Measurements from ENCODE around the gene OR4C45. TPM values are rescaled to one million over a fixed set of nuclear protein-coding genes. Genes with fewer than 3 reads are reported as not detected.

The OR4C45 gene
- total and polyA plus RNA-seq, 2 of the 8 experiments (the other 6 are each of a cell fraction or from before 2014, with no cell fraction given): not detected

DNA sequence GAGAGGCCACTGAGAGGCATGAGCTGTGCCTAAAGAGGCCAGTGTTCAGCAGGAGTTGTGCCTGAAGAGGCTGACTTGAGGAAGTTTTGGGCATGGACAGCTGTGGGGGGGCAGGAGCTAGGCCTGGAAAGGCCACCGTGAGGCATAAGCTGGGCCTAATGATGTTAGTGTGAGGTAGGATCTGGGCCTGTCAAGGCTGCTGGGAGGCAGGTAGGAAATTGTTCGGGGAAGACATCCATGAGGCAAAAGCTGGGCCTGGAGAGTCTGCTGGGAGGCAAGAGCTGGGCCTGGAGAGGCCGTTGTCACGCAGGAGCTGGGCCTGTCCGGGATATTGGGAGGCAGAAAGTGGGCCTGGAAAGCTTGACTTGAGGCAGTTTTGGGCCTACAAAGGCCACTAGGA is 44.9 kb downstream of the OR4C45 start:
- ChIA-PET POLR2A (ENCODE audit: partially characterized antibody) (no interaction called here), CTCF (ENCODE audit: partially characterized antibody) (no interaction called here)
- Histone ChIP-seq H3K9me3 (ENCODE audit: insufficient read depth in 2 of 2, low read depth in 1 of 2, low read length in 1 of 2) (peaks cover 72 to 84% of the 10 kb centered on the region in 2 experiments), H2BK15ac (ENCODE audit: low read length) (no peak overlapping the region), H3K4me1 (replicated peaks in 1 of 4; ENCODE audit: control insufficient read depth in 3 of 4, insufficient read depth in 4 of 4, low read length in 3 of 4) (no peaks in the 10 kb centered on the region), H3K56ac (replicated peaks; ENCODE audit: insufficient read length, low read depth, low read length) (no peak overlapping the region), H2BK20ac (ENCODE audit: low read length) (no peak overlapping the region), H2AFZ (ENCODE audit: low read length) (no peak overlapping the region), H3K27ac (ENCODE audit: low read depth, low read length) (no peak overlapping the region), H3K4me2 (ENCODE audit: insufficient read depth in 1 of 2, low read depth in 2 of 2, low read length in 2 of 2) (no peak overlapping the region), H2BK120ac (replicated peaks; ENCODE audit: low read depth, low read length) (no peak overlapping the region), H3K79me1 (ENCODE audit: low read depth, low read length) (no peaks in the 10 kb centered on the region), H4K8ac (ENCODE audit: extremely low read depth, insufficient read depth, low read length) (no peak overlapping the region), H3K23ac (ENCODE audit: insufficient read length) (no peak overlapping the region), H4K91ac (replicated peaks; ENCODE audit: insufficient read length, low read length) (no peak overlapping the region), H3K18ac (ENCODE audit: extremely low read depth, low read length) (no peak overlapping the region), H2BK12ac (ENCODE audit: low read depth, low read length) (no peak overlapping the region), H4K20me1 (replicated peaks in 1 of 2; ENCODE audit: control insufficient read depth in 1 of 2, insufficient read depth in 2 of 2, low read length in 2 of 2) (no peaks in the 10 kb centered on the region), H4K5ac (ENCODE audit: insufficient read length, low read depth, low read length) (no peak overlapping the region), H3K79me2 (ENCODE audit: control insufficient read depth in 1 of 2, insufficient read depth in 2 of 2, low read length in 2 of 2) (no peaks in the 10 kb centered on the region), H2BK5ac (ENCODE audit: low read depth, low read length) (no peak overlapping the region), H3K27me3 (replicated peaks in 1 of 4; ENCODE audit: control insufficient read depth in 3 of 4, extremely low read depth in 1 of 4, insufficient read depth in 3 of 4, low read length in 3 of 4) (no peaks in the 10 kb centered on the region), H3K36me3 (ENCODE audit: control insufficient read depth in 2 of 4, insufficient read depth in 4 of 4, low read length in 3 of 4) (no peaks in the 10 kb centered on the region), H3K9ac (replicated peaks in 1 of 4; ENCODE audit: extremely low read depth in 1 of 4, low read depth in 3 of 4, low read length in 3 of 4) (no peak overlapping the region), H3K4ac (replicated peaks; ENCODE audit: insufficient read length, low read depth, low read length) (no peak overlapping the region), H3K23me2 (ENCODE audit: low read depth, low read length) (no peaks in the 10 kb centered on the region), H2AK5ac (ENCODE audit: low read depth, low read length) (no peak overlapping the region), H3K14ac (ENCODE audit: insufficient read length) (no peak overlapping the region), H3K4me3 (ENCODE audit: extremely low read depth in 1 of 4, insufficient read depth in 2 of 4, low read depth in 3 of 4, low read length in 4 of 4) (no peak overlapping the region)
- FAIRE-seq: no peak
- 72% methylated on average over 5 of the region's 5 CpGs; no CpG with 5 or more reads in 1 of the 2 experiments for WGBS, 2 experiments (ENCODE audit: extremely low coverage in 1 of 2, insufficient coverage in 1 of 2, insufficient read length in 1 of 2, insufficient replicate concordance in 2 of 2, low coverage in 1 of 2, low lambda C conversion rate in 2 of 2, missing lambda C conversion rate in 1 of 2)
- no peak for DNase-seq (ENCODE audit: low read depth in 1 of 2, low spot score in 2 of 2)
- TF ChIP-seq, protein P1, sequence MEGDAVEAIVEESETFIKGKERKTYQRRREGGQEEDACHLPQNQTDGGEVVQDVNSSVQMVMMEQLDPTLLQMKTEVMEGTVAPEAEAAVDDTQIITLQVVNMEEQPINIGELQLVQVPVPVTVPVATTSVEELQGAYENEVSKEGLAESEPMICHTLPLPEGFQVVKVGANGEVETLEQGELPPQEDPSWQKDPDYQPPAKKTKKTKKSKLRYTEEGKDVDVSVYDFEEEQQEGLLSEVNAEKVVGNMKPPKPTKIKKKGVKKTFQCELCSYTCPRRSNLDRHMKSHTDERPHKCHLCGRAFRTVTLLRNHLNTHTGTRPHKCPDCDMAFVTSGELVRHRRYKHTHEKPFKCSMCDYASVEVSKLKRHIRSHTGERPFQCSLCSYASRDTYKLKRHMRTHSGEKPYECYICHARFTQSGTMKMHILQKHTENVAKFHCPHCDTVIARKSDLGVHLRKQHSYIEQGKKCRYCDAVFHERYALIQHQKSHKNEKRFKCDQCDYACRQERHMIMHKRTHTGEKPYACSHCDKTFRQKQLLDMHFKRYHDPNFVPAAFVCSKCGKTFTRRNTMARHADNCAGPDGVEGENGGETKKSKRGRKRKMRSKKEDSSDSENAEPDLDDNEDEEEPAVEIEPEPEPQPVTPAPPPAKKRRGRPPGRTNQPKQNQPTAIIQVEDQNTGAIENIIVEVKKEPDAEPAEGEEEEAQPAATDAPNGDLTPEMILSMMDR (IDR thresholded peaks at IDR 0.05; ENCODE audit: control extremely low read depth in 1 of 3, insufficient read depth in 1 of 3, low read depth in 1 of 3, low read length in 3 of 3): no peak
- TF ChIP-seq CTBP2 (IDR thresholded peaks at IDR 0.05; ENCODE audit: borderline replicate concordance, insufficient read depth, insufficient read length, low read length) (no peak), ASH2L (IDR thresholded peaks at IDR 0.05; ENCODE audit: low read length) (no peak), TAF1 (IDR thresholded peaks at IDR 0.05; ENCODE audit: low read depth, low read length) (no peak), TBP (IDR thresholded peaks at IDR 0.05; ENCODE audit: low read depth, low read length) (no peak), CHD2 (IDR thresholded peaks at IDR 0.05; ENCODE audit: low read length) (no peak), TAF7 (optimal IDR thresholded peaks at IDR 0.05; ENCODE audit: borderline replicate concordance, low read depth, low read length) (no peak), SP2 (IDR thresholded peaks at IDR 0.05; ENCODE audit: low read length) (no peak), TCF12 (IDR thresholded peaks at IDR 0.05; ENCODE audit: low read depth, low read length) (no peak), NANOG (IDR thresholded peaks at IDR 0.05; ENCODE audit: insufficient read depth, low read depth, low read length, poor library complexity, severe bottlenecking) (no peak), NRF1 (IDR thresholded peaks at IDR 0.05; ENCODE audit: low read depth, low read length) (no peak), RXRA (IDR thresholded peaks at IDR 0.05; ENCODE audit: insufficient read depth, low read depth, low read length) (no peak), MAFK (IDR thresholded peaks at IDR 0.05; ENCODE audit: low read depth, low read length) (no peak)
